WI38 (cell line): Measurements from ENCODE around the gene LDLRAD2.
"Not testable (repeated sequence)": the region's sequence is repeated elsewhere in the genome, so short reads cannot be mapped to it uniquely, and the experiment has no call there.

Experiments
- H3K4me3 ChIP-seq: 2 replicates; pipeline ENCODE4 v1.5.1; 2011; ENCODE audit warnings: low read depth, mild to moderate bottlenecking, control low read depth, low read length
- TF ChIP-seq, protein P1 (sequence below): IDR thresholded peaks from 2 replicates; pipeline ENCODE4 v1.5.1; 2012; ENCODE audit warnings: low read depth, mild to moderate bottlenecking, control low read depth, low read length

The LDLRAD2 gene

DNA sequence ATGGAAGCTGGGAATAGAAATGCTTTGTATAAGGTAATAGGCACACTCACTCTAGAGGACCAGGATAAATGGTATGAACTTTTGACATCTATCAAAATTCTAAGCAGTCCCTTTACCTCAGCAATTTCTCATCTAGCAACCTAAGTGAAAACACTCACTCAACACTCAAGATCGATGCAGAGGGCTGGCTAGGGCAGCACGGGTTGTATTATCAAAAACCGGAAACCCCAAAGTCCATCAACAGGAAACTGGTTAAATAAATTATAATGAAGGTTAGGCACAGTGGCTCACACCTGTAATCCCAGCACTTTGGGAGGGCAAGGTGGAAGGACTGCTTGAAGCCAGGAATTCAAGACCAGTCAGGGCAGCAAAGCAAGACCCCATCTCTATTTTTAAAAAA lies 38.5 kb upstream of the LDLRAD2 start:
- no peak overlapping the region for H3K4me3 ChIP-seq
- TF ChIP-seq, protein P1, sequence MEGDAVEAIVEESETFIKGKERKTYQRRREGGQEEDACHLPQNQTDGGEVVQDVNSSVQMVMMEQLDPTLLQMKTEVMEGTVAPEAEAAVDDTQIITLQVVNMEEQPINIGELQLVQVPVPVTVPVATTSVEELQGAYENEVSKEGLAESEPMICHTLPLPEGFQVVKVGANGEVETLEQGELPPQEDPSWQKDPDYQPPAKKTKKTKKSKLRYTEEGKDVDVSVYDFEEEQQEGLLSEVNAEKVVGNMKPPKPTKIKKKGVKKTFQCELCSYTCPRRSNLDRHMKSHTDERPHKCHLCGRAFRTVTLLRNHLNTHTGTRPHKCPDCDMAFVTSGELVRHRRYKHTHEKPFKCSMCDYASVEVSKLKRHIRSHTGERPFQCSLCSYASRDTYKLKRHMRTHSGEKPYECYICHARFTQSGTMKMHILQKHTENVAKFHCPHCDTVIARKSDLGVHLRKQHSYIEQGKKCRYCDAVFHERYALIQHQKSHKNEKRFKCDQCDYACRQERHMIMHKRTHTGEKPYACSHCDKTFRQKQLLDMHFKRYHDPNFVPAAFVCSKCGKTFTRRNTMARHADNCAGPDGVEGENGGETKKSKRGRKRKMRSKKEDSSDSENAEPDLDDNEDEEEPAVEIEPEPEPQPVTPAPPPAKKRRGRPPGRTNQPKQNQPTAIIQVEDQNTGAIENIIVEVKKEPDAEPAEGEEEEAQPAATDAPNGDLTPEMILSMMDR: no peak

DNA sequence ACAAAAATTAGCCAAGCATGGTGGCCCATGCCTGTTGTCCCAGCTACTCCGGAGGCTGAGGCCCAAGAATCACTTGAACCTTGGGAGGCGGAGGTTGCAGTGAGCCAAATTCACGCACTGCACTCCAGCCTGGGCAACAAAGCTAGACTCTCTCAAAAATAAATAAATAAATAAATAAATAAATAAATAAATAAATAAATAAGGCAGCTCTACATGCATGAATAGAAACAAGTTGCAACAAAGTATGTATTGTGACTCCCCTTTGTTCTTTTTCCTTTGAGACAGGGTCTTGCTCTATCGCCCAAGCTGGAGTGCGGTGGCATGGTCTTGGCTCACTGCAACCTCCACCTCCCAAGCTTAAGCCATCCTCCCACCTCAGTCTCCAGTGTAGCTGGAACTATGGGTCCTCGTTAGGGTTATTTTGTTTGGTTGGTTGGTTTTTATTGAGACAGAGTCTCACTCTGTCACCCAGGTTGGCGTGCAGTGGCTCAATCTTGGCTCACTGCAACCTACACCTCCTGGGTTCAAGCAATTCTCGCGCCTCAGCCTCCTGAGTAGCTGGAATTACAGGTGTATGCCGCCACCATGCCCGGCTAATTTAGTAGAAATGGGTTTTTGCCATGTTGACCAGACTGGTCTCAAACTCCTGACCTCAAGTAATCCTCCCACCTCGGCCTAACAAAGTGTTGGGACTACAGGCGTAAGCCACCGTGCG lies 37.1 kb upstream of the LDLRAD2 start:
- H3K4me3 ChIP-seq: no peak overlapping the region
- TF ChIP-seq, protein P1: no peak

DNA sequence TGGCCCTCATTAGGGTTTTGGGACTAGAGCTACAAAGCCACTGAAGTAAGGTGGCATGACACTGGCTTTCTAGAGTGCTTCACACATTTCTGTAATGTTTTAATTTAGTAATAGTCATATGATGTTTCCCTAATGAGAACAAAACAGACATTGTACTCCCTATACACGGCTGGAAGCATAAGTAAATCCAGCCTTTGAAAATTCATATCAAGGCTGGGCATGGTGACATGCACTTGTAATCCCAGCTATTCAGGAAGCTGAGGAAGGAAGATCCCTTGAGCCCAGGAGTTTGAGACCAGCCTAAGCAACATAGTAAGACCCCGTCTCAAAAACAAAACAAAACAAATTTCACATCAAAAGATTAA lies 36.5 kb upstream of the LDLRAD2 start:
- TF ChIP-seq, protein P1: no peak
- no peak overlapping the region for H3K4me3 ChIP-seq

DNA sequence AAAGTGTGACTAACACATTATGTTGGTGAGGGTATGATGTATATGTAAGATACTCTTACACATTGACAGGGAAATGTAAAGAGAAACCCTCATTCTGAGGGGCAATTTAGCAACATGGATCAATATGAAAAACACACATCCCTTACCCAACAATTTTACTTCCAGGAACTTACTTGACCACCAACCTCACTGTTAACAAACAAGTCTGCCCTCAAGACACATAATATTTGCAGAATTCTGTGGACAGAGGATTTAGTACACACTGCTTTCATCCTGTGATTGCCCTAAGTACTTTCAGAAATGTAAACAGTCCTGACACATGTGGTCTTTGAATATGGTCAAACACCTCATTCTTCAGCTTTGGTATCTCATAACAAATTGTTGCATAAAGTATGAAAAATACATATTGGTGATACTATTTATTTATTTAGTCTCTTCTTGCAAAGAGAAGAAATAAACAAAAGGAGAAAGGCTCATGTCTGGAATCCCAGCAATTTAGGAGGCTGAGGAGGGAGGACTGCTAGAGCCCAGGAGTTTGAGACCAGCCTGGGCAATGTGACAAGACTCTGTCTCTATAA lies 36.0 kb upstream of the LDLRAD2 start:
- TF ChIP-seq, protein P1: no peak
- H3K4me3 ChIP-seq: no peak overlapping the region

DNA sequence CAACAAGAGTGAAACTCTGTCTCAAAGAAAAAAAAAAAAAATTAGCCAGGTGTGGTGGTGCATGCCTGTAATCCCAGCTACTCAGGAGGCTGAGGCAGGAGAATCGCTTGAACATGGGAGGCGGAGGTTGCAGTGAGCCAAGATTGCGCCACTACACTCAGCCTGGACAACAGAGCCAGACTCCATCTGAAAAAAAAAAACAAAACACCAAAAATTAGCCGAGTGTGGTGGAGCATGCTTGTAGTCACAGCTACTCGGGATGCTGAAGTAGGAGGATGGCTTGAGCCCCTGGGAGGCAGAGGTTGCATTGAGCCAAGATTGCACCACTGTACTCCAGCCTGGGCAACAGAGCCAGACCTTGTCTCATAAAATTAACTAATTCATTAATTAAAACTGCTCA lies 35.1 kb upstream of the LDLRAD2 start:
- not testable (repeated sequence) for H3K4me3 ChIP-seq

DNA sequence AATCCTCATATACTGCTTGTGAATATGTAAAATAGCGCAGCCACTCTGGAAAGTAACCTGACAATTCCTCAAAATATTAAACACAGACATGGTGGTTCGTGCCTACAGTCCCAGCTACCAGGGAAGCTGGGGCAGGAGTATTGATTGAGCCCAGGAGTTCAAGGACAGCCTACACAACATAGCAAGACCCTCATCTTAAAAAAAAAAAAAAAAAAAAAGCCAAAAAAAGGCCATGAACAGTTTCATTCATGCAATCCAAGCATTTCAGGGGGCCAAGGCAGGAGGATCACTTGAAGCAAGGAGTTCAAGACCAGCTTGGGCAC lies 33.7 kb upstream of the LDLRAD2 start:
- TF ChIP-seq, protein P1: no peak
- no peak overlapping the region for H3K4me3 ChIP-seq

DNA sequence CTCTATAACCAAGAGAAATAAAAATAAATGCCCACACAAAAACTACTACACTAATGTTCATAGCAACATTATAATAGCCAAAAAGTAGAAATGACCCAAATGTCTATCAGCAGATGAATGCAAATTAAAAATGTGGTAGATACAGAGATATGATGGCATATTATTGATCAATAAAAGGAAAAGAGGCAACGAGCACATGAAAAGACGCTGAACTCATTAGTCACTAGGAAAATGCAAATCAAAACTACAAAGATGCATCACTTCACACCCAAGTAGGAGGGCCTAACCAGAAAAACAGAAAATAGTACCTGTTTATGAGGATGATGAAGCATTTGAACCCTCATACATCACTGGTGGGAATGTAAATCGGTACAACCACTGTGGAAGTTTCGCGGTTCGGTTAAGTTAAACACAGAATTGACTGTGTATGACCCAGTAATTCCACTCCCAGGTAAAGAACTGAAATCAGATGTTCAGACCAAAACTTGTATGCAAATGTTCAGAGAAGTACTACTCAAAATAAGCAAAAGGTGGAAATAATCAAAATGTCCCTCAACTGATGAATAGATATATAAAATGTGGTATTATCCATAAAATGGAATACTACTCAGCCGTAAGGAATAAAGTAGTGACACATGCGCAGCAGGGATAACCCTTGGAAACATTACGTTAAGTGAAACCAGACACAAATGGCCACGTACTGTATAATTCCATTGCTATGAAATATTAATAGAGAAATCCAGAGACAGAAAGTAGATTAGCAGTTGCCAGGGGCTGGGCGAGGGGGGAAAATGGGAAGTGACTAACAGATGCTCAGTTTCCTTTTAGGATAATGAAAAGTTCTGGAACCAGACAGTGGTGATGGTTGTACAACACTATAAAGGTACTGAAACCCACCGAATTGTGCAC lies 32.2 kb upstream of the LDLRAD2 start:
- H3K4me3 ChIP-seq: no peak overlapping the region
- TF ChIP-seq, protein P1: no peak
